ENCODE measurements around the gene MAN1A2.

Gene MAN1A2

GRCh38 chr1:117396074-117396473 lies 28.8 kb downstream of the MAN1A2 start:
- ChIA-PET CTCF (interaction anchor here (0.5 kb wide), 1 partner anchor 1130 kb away, joined by 3 read pairs; no protein-coding TSS in a partner anchor), POLR2A (interaction anchor here (0.6 kb wide), 1 partner anchor 364 kb away, joined by 3 read pairs; no protein-coding TSS in a partner anchor)
- TF ChIP-seq ZNF132 (tag by site-specific recombination; IDR thresholded peaks at IDR 0.05; ENCODE audit: borderline replicate concordance), result no peak
- peak; percentile 40; the same call in 1 of the 2 replicates for TF ChIP-seq ZNF449 (tag by site-specific recombination; IDR thresholded peaks at IDR 0.05)
- no peaks in the 10 kb centered on the region for H3K9me3 ChIP-seq (ENCODE audit: control insufficient read depth, insufficient read depth, low read depth, low read length)
- H3K27ac ChIP-seq (ENCODE audit: extremely low read depth, low read depth, low read length), result no peak overlapping the region
- H3K36me3 ChIP-seq (ENCODE audit: control insufficient read depth in 2 of 2, insufficient read depth in 1 of 2, low read length in 2 of 2), result no peaks in the 10 kb centered on the region
- peaks cover 6% of the 10 kb centered on the region; the same call in 1 of the 2 replicates for H3K4me1 ChIP-seq (ENCODE audit: control insufficient read depth, insufficient read depth, low read length)
- H3K4me3 ChIP-seq (ENCODE audit: low read depth, low read length), result no peak overlapping the region

- H3K4me1 ChIP-seq (ENCODE audit: control insufficient read depth, insufficient read depth, low read length), result peaks cover 6% of the 10 kb centered on the region; the same call in 1 of the 2 replicates
- ChIA-PET POLR2A (interaction anchor here (0.6 kb wide), 1 partner anchor 363 kb away, joined by 3 read pairs; no protein-coding TSS in a partner anchor), CTCF (no interaction called here)
- no peak overlapping the region for H3K27ac ChIP-seq (ENCODE audit: extremely low read depth, low read depth, low read length)
- H3K36me3 ChIP-seq (ENCODE audit: control insufficient read depth in 2 of 2, insufficient read depth in 1 of 2, low read length in 2 of 2), result no peaks in the 10 kb centered on the region
- H3K9me3 ChIP-seq (ENCODE audit: control insufficient read depth, insufficient read depth, low read depth, low read length), result no peaks in the 10 kb centered on the region
- TF ChIP-seq GLI2 (tag by site-specific recombination; IDR thresholded peaks at IDR 0.05; ENCODE audit: borderline replicate concordance, low read depth), result no peak
- no peak for TF ChIP-seq ZNF354C (tag by site-specific recombination; IDR thresholded peaks at IDR 0.05; ENCODE audit: borderline replicate concordance, low read depth)
- TF ChIP-seq WT1 (tag by site-specific recombination; IDR thresholded peaks at IDR 0.05), result no peak
- no peak for TF ChIP-seq HOXD13 (CRISPR knock-in tag; IDR thresholded peaks at IDR 0.05; ENCODE audit: borderline replicate concordance)
- no peak for TF ChIP-seq ZNF169 (tag by site-specific recombination; IDR thresholded peaks at IDR 0.05)
- no peak for TF ChIP-seq SP7 (tag by site-specific recombination; IDR thresholded peaks at IDR 0.05)
- TF ChIP-seq ZNF585B (tag by site-specific recombination; IDR thresholded peaks at IDR 0.05), result no peak
- no peak for TF ChIP-seq ZNF518A (tag by site-specific recombination; conservative IDR thresholded peaks at IDR 0.05; ENCODE audit: low read depth)
- TF ChIP-seq GFI1B (tag by site-specific recombination; IDR thresholded peaks at IDR 0.05), result no peak
- TF ChIP-seq ZNF37A (tag by site-specific recombination; IDR thresholded peaks at IDR 0.05), result no peak
- TF ChIP-seq ZNF404 (tag by site-specific recombination; IDR thresholded peaks at IDR 0.05), result no peak
- no peak for TF ChIP-seq SP3 (tag by site-specific recombination; IDR thresholded peaks at IDR 0.05)
- TF ChIP-seq ZNF701 (tag by site-specific recombination; IDR thresholded peaks at IDR 0.05), result no peak
- TF ChIP-seq ZNF16 (tag by site-specific recombination; IDR thresholded peaks at IDR 0.05; ENCODE audit: low read depth), result no peak
- TF ChIP-seq ZBTB21 (tag by site-specific recombination; IDR thresholded peaks at IDR 0.05), result no peak
- no peak for TF ChIP-seq ZNF10 (tag by site-specific recombination; IDR thresholded peaks at IDR 0.05)
- TF ChIP-seq ZNF670 (tag by site-specific recombination; IDR thresholded peaks at IDR 0.05; ENCODE audit: low read depth), result no peak
- no peak overlapping the region for H3K4me3 ChIP-seq (ENCODE audit: low read depth, low read length)
Observed at GRCh38 chr1:117396636-117397035, 29.4 kb downstream of the MAN1A2 start.
